GM12878 (cell line): ENCODE data around the gene DCDC2.

Experiments
- ATF7 ChIP-seq: fragments of 450-650 bp; IDR thresholded peaks from 2 replicates; pipeline ENCODE4 v1.6.1; 2016; ENCODE audit warnings: low read depth, mild to moderate bottlenecking
- NR2C1 ChIP-seq: fragments of 450-650 bp; IDR thresholded peaks from 2 replicates; pipeline ENCODE4 v1.6.1; 2017; ENCODE audit warnings: antibody characterized with exemption, mild to moderate bottlenecking, moderate library complexity
- POLR2AphosphoS5 ChIP-seq: IDR thresholded peaks from 2 replicates; pipeline ENCODE4 v1.6.1; 2011; ENCODE audit warnings: mild to moderate bottlenecking, low read length, inconsistent platforms
- TF ChIP-seq, protein P1 (sequence below), 3 experiments: IDR thresholded peaks in 2 of 3; conservative IDR thresholded peaks in 1 of 3; 2 replicates each; pipeline ENCODE4 v1.5.1; 2011; ENCODE audit warnings: low read depth in 3 of 3, low read length in 3 of 3, mild to moderate bottlenecking in 3 of 3, control low read depth in 2 of 3, moderate library complexity in 2 of 3, inconsistent platforms in 1 of 3, mixed read lengths in 1 of 3; ENCODE audit not compliant: control insufficient read depth in 2 of 3, insufficient read depth in 1 of 3; ENCODE audit errors: extremely low read depth in 1 of 3
- TF ChIP-seq, protein P2 (sequence below): fragments of 450-650 bp; IDR thresholded peaks from 2 replicates; pipeline ENCODE4 v1.6.1; 2018; ENCODE audit warnings: borderline replicate concordance, mild to moderate bottlenecking; ENCODE audit not compliant: partially characterized antibody
- TF ChIP-seq, protein P3 (sequence below): IDR thresholded peaks from 2 replicates; pipeline ENCODE4 v1.6.1; 2012; ENCODE audit warnings: low read length, inconsistent platforms

DNA sequence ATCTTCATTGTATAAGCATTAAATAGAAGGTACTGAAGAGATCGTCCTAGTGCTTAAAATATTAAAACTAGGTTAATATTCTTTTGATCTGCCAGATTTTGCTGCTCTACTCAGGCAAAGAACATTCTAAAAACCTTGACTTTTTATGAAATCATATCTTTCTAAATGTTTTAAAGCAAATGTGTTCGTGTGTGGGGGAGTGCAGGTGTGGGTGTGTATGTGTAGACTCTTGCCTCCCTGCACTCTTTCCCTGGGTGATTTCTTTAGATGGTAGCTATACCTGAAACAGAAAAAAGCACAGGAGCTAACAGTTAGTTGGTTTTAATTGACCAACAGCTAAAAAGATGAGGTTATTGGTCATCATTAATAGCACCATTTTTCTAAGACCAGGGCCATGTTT, 226.1 kb downstream of the DCDC2 start:
- TF ChIP-seq, protein P1, sequence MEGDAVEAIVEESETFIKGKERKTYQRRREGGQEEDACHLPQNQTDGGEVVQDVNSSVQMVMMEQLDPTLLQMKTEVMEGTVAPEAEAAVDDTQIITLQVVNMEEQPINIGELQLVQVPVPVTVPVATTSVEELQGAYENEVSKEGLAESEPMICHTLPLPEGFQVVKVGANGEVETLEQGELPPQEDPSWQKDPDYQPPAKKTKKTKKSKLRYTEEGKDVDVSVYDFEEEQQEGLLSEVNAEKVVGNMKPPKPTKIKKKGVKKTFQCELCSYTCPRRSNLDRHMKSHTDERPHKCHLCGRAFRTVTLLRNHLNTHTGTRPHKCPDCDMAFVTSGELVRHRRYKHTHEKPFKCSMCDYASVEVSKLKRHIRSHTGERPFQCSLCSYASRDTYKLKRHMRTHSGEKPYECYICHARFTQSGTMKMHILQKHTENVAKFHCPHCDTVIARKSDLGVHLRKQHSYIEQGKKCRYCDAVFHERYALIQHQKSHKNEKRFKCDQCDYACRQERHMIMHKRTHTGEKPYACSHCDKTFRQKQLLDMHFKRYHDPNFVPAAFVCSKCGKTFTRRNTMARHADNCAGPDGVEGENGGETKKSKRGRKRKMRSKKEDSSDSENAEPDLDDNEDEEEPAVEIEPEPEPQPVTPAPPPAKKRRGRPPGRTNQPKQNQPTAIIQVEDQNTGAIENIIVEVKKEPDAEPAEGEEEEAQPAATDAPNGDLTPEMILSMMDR (IDR thresholded peaks at IDR 0.05 in 2 of 3, conservative IDR thresholded peaks at IDR 0.05 in 1 of 3; ENCODE audit: control insufficient read depth in 2 of 3, extremely low read depth in 1 of 3, insufficient read depth in 1 of 3, low read depth in 3 of 3, low read length in 3 of 3): no peak
- TF ChIP-seq POLR2AphosphoS5 (no peak), NR2C1 (no peak), ATF7 (no peak)
- TF ChIP-seq, protein P2, sequence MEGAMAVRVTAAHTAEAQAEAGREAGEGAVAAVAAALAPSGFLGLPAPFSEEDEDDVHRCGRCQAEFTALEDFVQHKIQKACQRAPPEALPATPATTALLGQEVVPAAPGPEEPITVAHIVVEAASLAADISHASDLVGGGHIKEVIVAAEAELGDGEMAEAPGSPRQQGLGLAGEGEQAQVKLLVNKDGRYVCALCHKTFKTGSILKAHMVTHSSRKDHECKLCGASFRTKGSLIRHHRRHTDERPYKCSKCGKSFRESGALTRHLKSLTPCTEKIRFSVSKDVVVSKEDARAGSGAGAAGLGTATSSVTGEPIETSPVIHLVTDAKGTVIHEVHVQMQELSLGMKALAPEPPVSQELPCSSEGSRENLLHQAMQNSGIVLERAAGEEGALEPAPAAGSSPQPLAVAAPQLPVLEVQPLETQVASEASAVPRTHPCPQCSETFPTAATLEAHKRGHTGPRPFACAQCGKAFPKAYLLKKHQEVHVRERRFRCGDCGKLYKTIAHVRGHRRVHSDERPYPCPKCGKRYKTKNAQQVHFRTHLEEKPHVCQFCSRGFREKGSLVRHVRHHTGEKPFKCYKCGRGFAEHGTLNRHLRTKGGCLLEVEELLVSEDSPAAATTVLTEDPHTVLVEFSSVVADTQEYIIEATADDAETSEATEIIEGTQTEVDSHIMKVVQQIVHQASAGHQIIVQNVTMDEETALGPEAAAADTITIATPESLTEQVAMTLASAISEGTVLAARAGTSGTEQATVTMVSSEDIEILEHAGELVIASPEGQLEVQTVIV: no peak
- TF ChIP-seq, protein P3, sequence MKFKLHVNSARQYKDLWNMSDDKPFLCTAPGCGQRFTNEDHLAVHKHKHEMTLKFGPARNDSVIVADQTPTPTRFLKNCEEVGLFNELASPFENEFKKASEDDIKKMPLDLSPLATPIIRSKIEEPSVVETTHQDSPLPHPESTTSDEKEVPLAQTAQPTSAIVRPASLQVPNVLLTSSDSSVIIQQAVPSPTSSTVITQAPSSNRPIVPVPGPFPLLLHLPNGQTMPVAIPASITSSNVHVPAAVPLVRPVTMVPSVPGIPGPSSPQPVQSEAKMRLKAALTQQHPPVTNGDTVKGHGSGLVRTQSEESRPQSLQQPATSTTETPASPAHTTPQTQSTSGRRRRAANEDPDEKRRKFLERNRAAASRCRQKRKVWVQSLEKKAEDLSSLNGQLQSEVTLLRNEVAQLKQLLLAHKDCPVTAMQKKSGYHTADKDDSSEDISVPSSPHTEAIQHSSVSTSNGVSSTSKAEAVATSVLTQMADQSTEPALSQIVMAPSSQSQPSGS: no peak
